Kidney epithelial cell (primary cell): ENCODE measurements around the gene ADGRB2. TPM values are rescaled to one million over a fixed set of nuclear protein-coding genes. Genes with fewer than 3 reads are reported as not detected.
A peak's percentile ranks its signal among the peaks of the same experiment; 100 is the strongest.

Experiments used
- DNase-seq: peaks from one replicate; pipeline ENCODE4 v3.0.0-alpha.2; 2010; ENCODE audit warnings: low read depth
- H3K27me3 ChIP-seq: 2 replicates; pipeline ENCODE4 v1.6.0; 2011; ENCODE audit warnings: low read length; ENCODE audit not compliant: control insufficient read depth, insufficient read depth
- H3K36me3 ChIP-seq: 2 replicates; pipeline ENCODE4 v1.5.1; 2011; ENCODE audit warnings: low read length; ENCODE audit not compliant: control insufficient read depth, insufficient read depth
- H3K4me3 ChIP-seq: 2 replicates; pipeline ENCODE4 v1.5.1; 2011; ENCODE audit warnings: low read depth, mild to moderate bottlenecking, control low read depth, low read length
- total RNA-seq: library from RNA; depleted of rRNA; stranded (reverse); fragments of >200 nt; gene quantifications from 2 replicates; pipeline ENCODE4 v1.2.3, GENCODE V29; 2015
- TF ChIP-seq, protein P1 (sequence below): IDR thresholded peaks from 2 replicates; pipeline ENCODE4 v1.5.1; 2011; ENCODE audit warnings: mild to moderate bottlenecking, moderate library complexity, low read length, control low read depth, inconsistent platforms; ENCODE audit not compliant: insufficient read depth, poor library complexity, severe bottlenecking

Gene ADGRB2
- total RNA-seq, 1 donor from 2014 or later = 1.5 TPM

DNA sequence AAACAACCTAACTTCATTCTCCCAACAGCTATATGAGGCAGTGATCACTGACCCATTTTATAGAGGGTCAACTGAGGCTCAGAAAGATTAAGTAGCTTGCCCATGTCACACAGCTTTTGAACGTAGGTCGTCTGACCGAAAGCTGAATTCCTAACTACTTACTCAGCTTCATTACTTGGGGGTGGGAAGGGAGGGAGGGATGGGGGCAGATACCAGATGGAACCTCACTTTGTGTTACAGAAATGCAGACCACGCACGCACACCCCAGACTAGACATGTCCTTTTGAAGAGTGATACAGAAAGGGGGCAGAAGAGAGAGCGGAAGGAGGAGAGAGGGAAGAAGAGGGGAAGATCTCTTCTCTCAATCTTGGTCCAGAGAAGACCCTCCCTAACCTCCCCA lies 2.3 kb downstream of the ADGRB2 start:
- DNase-seq = peak; percentile 52
- TF ChIP-seq, protein P1, sequence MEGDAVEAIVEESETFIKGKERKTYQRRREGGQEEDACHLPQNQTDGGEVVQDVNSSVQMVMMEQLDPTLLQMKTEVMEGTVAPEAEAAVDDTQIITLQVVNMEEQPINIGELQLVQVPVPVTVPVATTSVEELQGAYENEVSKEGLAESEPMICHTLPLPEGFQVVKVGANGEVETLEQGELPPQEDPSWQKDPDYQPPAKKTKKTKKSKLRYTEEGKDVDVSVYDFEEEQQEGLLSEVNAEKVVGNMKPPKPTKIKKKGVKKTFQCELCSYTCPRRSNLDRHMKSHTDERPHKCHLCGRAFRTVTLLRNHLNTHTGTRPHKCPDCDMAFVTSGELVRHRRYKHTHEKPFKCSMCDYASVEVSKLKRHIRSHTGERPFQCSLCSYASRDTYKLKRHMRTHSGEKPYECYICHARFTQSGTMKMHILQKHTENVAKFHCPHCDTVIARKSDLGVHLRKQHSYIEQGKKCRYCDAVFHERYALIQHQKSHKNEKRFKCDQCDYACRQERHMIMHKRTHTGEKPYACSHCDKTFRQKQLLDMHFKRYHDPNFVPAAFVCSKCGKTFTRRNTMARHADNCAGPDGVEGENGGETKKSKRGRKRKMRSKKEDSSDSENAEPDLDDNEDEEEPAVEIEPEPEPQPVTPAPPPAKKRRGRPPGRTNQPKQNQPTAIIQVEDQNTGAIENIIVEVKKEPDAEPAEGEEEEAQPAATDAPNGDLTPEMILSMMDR = no peak
- H3K36me3 ChIP-seq = no peaks in the 10 kb centered on the region
- H3K4me3 ChIP-seq = no peak overlapping the region
- H3K27me3 ChIP-seq = peaks cover 8% of the 10 kb centered on the region

GRCh38 chr1:31760471-31761470 lies 3.4 kb downstream of the ADGRB2 start:
- no peaks in the 10 kb centered on the region for H3K36me3 ChIP-seq
- peak; percentile 47 for DNase-seq
- TF ChIP-seq, protein P1 = no peak
- H3K27me3 ChIP-seq = peaks cover 8% of the 10 kb centered on the region
- H3K4me3 ChIP-seq = peak overlapping the region; percentile 53

- TF ChIP-seq, protein P1 = no peak
- no peak overlapping the region for H3K4me3 ChIP-seq
- H3K36me3 ChIP-seq = no peaks in the 10 kb centered on the region
- H3K27me3 ChIP-seq = peaks cover 6% of the 10 kb centered on the region
- no peak for DNase-seq
Observed at GRCh38 chr1:31759298-31760023, 4.7 kb downstream of the ADGRB2 start.

GRCh38 chr1:31758823-31759222 lies 5.3 kb downstream of the ADGRB2 start:
- peaks cover 6% of the 10 kb centered on the region for H3K27me3 ChIP-seq
- DNase-seq = no peak

DNA sequence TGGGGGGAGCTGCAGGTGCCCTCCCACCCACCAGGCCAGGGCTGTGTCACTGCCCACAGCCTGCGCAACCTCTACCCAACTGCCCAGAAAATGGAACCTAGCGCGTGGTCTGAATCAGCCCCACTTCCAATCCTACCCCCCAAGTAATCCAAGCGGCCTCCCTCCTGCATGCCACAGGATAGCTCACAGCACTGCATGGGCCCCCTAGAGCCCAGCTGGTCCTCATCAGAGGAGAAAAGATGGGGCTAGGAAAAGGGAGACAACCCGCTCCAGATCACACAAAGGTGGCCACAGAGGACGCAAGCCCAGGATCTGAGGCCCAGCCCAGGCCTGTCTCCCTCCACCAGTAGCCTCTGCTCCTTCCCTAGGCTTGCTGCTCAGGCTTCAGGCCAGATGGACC lies 6.2 kb downstream of the ADGRB2 start:
- TF ChIP-seq, protein P1 = no peak
- Histone ChIP-seq H3K4me3 (no peak overlapping the region), H3K36me3 (no peaks in the 10 kb centered on the region), H3K27me3 (no peaks in the 10 kb centered on the region)
- no peak for DNase-seq

More at GRCh38 chr1:31758823-31759222, 5.3 kb downstream of the ADGRB2 start:
- Histone ChIP-seq H3K4me3 (no peak overlapping the region), H3K36me3 (no peaks in the 10 kb centered on the region)
- TF ChIP-seq, protein P1 = no peak
